GM21576 (cell line): ENCODE measurements around the gene CRIM1.

ENCODE experiments used
- ATAC-seq: cut with Tn5 transposase; IDR thresholded peaks from one replicate; pipeline ENCODE4 v1.9.1; 2021; ENCODE audit warnings: mild to moderate bottlenecking, moderate library complexity; ENCODE audit not compliant: unreplicated experiment

The CRIM1 gene

DNA sequence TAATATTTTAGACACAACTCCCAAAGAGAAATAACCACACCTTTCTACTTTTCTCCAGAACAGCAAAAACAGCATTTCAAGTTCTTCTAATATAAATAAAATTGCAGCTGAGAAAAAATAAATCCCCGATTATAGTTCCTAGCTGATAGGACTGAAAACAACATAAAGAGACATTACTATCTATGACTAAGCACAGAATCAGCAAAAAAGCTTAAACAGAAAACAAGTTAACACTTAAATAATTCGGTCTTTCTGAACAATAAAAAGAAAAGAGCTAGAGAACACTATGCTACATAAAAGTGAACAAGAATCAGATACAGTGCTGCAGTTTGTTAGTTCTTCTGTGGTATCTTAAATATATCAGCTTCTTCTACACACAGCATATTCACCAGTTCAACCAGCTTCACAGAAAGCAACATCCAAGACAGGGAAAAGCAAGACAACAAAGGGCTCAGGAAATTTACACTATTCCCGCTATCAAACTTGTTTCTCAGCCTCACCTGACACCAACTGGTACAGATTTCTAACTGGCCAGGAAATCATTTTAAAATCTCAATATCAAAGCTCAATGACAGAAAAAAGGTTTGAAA is 213.8 kb downstream of the CRIM1 start:
- ATAC-seq = no peak

DNA sequence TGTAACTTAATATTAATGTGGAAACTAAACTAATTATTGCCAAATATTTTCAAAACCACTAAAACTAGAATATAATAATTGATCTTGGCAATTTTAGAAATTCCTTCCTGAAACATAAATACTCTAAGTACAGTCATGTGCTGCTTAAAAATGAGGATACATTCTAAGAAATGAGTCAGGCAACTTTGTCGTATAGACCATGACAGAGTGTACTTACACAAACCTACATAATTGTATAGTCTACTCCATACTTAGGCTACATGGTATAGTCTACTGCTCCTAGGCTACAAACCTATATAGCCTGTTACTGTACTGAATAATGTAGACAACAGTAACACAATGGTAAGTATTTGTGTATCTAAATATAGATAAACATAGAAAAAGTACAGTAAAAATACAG is 214.8 kb downstream of the CRIM1 start:
- ATAC-seq = no peak

DNA sequence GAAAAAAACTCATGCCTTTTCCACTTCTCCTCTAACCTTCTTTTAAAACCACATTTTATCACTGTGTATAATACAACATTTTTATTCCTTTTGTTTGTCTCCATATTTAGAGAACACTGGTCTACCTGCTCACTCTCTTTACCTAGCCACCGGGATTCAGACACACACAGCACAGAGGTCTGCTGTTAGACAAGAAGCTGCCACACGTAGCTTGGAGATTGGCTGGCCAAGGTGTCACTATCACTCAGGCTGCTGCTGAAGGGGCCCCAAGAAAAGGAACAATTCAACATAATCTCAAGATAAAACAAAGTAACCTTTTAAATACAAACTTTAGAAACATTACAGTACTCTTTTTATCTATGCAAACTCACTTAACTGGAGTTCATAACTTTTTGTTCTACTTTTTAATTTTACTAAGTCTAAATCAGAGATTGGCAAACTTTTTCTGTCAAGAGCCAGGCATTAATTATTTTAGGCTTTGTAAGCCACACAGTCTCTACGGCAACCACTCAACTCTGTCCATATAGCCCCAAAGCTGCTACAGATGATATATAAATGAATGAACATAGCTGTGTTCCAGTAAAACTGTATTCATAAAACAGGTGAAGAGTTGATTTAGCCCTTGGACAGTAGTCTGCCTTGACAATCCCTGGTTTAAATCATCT is 216.6 kb downstream of the CRIM1 start:
- no peak for ATAC-seq

DNA sequence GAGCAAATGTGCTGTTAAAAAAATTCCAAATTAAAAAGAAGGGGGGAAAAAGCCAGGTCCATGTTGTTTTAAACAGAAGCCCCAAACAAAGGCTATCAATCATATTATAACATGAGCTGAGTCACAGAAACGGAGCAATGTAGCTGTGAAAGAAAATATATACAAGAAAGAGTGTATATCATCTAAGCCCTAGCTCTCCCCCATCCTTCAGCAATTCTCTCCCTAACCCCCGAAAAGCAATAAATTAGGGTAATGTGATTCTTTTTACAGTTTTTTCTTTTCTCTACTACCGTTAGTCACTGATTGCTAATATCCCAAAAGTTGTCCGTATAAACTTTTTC is 217.1 kb downstream of the CRIM1 start:
- no peak for ATAC-seq

DNA sequence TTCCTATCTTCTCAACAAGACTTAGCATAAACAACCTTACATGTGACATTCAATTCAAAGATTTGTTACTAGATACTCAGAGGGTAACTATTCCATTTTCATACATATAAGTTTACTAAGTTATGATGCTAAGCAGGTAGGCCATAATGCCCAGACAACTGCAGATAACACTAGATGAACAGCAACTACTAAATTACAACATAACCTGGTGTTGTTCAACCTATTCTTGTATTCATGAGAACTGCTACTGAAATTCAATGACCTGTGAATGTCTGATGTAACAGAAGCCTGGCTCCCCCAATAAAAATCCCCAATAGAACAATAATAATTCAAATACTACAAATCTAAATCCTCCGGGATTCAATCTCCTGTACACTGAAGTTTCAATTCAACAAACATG is 217.6 kb downstream of the CRIM1 start:
- ATAC-seq = no peak

DNA sequence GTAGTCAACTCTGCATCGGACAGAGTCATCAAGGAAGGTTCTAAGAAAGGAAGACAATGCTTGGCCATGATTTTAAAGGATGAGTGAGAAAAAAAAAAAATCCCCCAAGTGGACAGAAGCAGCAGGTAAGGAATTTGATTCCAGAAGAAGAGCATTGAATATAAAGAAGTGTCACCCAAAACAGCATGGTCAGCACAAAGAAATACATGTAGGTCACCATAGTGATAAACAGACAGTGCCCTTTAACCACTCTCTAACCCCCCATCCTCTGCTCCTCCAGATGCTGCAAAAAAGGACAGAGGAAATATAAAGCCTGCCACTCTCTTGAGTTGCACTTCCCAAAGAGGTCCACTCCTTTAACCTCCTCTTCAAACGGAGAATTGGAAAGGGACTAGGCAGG is 219.0 kb downstream of the CRIM1 start:
- no peak for ATAC-seq

DNA sequence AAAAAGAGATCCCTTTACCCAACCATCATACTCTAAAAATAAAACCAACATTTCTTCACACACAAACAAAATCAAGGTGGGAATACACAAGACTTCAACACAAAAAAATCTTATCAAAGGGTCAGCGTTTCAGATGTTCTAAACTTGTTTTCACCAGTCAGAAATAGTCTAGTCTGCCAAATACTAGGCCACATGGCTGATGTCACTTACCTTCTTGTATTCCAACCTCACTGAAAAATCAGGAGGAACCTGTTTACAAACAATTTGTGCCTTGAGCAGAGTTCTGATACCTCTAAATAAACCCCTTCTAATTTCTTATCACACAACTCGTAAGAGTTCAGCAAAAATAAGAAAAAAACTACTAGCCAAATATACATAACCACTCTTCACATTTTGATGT is 222.3 kb downstream of the CRIM1 start:
- ATAC-seq = no peak

DNA sequence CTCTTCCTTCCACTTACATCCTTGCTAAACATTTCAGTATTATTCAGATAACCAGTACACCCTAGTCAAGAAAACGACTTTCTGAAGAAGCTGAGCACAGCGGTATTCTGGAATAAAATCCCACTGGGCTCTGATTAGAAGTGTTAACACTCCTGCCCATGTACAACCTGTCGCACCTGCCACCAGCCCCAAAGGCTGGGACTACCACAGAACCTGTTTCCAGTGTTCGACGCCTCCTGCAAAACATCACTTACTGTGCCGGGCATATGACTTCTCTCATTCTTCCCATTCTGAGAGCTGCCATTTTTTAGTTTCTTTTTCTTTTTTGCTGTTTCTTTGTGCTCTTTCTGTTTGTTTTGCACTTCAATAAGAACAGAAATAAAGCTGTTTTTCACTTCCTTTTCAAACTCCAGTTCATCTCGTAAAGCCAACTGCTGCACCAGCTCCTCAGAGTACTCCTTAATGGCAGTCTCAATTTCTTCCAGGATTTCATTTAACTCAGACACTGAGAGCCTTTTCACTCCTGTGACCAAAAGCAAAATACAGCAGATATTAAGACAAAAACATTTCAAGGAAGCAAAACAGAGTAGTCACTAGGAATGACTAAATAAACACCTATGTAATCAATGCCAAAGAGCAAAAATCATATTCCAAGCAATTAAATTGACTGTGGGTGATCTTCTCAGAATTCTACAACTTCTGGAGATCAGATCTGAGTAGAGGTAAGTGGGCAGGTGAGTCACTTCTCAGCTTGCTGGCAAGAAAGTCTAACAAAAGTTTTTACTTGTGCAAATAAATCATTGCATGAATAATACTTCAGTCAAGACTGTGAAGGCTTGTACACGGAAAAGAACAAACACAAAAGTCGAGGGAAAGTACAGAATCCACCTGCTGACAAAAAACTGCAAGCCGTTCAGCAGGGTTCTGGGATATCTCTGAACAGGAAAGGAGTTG is 223.0 kb downstream of the CRIM1 start:
- ATAC-seq = no peak

DNA sequence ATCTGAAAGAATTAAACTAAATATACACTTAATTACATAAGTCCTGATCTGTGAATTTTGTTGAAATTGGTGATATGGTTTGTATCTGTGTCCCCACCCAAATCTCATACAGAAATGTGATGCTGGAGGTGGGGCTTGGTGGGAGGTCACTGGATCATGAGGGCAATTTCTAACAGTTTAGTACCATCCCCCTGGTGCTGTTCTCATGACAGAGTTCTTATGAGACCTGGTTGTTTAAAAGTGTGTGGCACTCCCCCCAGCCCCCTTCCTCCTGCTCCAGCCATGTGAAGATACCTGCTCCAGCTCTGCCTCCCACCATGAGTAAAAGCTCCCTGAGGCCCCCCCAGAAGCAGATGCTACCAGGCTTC is 223.7 kb downstream of the CRIM1 start:
- ATAC-seq = no peak

DNA sequence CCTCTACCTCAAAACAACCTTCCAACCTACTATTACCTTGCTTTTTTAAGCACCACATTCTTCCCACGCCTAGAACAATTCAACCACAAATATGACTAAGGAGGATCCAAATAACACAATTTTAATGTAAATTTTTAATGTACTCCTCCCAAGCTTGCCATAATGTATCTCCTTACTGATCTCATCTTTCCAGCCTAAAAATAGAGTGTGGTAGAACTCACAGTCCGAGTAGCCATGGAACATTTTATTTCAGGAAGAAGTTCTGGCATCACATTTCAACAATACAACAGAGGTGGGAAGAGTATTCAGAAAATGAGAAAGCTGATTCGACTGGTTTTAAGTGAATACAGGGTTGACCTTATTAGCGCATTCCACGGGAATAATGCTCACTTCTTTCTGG is 227.0 kb downstream of the CRIM1 start:
- no peak for ATAC-seq

DNA sequence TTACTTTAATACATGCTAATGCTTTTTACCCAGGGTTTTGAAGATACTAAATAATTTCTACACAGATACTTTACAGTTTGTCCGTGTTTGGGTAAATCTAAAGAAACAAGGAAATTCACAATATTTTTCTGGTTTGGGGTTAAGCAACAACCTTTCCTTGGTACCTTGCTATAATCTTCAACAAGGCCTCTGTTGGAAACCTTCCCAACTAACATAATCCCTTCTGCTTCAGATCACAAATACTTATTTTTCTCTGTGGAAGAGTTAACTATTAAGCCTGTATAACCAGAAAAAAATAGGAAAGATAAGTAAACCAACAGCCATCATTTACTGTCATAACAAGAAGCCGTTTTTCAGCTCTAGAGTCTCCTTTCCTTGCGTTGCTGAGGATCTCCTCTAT is 227.4 kb downstream of the CRIM1 start:
- ATAC-seq = no peak

DNA sequence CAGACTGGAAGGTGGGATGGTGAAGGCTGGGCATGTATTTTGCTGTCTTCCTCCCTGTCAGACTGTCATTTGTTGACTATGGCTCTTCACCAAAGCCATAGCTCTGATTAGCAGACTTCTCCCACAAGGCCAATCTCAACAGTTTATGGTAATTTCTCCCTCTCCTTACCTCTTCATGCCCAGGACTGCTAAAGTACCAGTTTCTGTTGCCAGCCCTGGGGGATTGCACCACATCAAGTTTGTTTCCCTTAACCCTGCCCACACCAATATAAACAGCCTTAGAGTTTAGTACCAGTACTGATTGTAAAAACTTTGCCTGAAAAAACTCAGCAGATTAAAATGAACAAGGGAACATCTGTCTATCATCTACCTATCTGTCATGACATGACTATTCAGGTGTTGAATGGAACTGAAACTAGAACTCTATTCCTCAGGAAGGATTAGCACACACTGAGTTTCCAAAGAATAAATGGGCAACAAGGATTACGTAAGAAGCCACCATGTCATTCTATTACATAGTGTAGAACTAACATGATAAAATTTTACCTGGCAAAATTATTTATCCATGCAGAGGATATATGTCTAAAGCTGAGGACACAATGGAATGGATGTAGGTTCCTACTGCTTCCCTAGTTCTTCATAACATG is 228.7 kb downstream of the CRIM1 start:
- no peak for ATAC-seq

DNA sequence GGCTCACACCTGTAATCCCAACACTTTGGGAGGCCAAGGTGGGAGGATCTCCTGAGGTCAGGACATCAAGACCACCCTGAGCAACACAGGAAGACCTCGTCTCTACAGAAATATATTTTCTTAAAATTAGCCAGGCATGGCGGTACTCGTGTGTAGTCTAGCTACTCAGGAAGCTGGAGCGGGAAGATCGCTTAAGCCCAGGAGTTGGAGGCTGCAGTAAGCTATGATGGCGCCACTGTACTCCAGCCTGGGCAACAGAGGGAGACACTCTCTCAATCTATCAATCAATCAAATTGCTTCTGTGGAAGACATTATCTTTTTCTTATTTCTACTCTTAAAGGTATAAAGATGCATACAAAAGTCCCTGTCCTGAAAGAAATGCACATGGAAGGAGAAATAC is 231.1 kb downstream of the CRIM1 start:
- no peak for ATAC-seq

DNA sequence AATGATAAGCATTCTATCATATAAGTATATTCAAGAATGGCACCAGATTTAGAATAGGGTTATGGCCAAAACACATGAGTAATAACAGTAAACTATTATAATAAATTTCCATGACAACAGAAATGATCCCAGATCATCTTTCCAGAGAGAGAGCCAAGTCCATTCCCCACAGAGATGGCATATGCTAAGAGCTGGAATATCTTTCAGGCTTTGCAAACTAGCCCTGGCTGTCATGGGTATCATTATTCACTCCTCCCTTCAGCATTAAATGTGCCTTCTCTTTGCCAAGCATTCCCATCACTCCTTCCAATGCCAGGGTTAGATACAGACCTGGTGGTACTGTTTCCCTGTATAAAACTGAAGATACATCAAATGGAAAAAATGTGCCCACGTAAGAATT is 231.5 kb downstream of the CRIM1 start:
- no peak for ATAC-seq

DNA sequence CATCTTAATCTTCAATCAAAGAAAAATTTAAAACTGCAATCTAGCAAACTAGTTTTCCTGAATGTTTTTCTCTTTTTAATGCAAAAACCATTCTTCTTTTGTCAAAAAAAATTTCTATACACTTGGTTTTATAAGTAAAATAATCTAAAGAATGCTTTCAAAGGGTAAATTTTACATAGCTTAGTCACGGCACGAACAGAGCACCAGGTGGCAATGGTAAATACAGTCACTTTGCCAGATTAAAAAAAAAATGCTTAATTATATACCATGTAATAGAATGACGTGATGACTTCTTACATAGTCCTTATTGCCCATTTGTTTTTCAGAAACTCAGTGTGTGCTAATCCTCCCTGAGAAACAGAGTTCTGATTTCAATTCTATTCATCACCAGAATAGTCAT is 232.0 kb downstream of the CRIM1 start:
- no peak for ATAC-seq

DNA sequence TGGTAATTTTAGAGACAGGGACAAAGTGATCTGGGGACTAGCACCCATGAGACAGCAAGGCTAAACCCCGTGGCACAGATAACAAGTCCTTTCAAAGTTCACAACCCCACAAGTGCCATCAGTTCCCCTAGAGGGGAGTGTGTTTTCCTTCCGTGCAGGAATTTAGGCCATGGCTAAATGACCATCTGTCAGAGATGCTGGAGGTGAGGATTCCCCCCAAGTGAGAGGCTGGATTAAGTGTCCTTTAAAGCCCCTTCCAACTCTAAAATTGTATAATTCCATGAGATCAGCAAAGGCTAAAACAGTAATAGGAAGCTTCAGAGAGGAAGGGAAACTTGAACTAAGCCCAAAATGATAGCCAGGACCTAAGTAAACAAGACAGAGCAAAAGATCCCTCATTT is 233.7 kb downstream of the CRIM1 start:
- ATAC-seq = no peak

DNA sequence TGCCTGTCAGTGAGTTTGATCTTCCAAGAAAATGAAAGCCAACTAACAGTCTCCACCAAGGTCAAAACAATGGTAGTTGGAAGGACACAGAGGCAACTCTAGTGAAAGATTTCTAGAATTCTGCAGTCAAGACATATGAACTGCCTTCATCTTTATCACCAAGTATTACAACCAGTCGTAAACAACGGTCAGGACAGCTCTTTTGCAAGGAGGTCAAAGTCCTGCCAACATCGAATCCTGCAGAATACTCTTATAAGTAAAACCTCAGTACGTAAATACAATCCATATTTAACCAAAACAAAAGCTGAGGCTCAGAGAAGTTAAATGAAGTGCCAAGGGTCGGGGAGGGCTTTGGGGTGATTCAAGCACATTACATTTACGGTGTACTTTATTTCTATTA is 239.3 kb downstream of the CRIM1 start:
- ATAC-seq = no peak

DNA sequence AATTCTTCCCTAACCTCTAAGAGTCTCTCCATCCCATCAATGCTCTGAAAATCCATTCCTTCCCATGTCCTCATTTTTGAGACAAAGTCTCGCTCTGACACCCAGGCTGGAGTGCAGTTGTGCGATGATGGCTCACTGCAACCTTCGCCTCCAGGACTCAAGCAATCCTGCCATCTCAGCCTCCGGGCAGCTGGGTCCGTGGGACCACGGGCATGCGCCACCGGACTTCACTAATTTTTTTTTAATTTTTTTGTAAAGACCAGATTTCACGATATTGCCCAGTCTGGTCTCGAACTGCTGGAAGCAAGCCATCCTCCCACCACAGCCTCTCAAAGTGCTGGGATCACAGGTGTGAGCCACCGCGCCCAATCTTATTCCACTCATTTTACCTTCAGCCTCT is 240.8 kb downstream of the CRIM1 start:
- no peak for ATAC-seq

DNA sequence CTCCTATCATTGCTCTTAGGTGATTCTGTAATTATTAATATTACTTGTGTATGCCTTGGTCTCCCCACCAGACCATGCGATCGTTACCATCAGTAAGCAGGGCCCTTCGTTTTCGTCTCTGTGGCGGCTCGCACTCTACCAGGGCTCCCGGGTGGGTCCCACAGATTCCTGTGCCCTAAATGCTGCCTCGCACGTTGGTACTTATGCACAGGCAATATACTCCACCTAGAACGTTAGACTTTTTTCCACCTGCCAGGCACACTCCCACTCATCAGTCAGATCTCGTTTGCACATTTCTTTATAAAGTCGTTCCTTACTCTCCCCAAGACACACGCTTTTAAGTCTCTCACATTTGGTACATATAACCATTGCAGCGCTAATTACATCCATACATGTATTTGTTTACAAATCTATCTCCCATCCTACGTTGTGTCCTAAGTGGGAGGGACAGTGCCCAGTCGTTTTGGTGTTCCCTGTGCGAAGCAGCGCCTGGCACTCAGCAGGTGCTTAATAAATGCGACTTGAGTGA is 241.5 kb downstream of the CRIM1 start:
- no peak for ATAC-seq

DNA sequence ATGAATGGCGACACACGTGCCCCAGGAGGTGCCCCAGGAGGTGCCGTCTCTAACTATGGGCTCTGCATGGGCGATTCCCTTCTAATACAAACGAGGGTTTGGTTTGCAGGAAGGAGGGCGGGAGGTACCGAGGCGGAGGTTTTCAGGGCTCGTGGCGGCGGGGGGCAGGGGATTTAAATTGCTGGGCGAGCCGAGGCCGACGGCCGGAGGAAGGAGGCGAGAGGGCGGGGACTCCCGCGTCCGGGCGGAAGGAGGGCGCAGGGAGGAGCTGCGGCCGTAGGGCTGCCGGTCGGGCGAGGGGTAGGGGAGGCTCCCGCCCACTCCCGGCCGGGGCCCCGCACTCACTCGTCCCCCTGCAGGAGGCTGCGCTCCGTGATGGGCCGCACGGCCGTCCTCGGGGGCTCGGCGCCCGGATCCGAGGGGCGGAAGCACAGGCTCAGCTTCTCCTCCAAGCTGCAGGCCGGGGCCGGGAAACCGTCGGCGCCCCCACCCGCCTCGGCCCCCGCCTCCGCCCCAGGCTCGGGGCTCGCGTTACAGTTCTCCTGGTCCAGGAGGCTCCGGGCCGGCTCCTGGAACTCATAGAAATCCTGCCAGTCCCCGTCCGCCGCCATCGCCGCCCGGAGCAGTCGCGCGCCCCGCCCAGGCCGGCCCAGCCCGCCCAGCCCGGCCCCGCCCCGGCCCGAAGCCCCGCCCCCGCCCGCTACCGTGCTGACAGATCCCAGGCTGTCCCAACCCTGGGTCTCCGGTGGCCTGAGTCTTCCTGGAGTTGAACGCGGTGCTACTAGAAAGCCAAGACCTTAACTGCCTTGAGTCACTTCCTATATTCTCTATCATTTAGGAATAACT is 242.2 kb downstream of the CRIM1 start, which contains the start of gene FEZ2:
Gene FEZ2, minus strand, starts transcription at position 637 of the 846 bp plus-strand sequence. Its CDS starts 26 bp downstream, at position 611.
- ATAC-seq = peak; percentile 99
